PFSK-1 (cell line): ENCODE measurements around the gene ATG2B.

Experiments
- FOXP2 ChIP-seq: optimal IDR thresholded peaks from 2 replicates; pipeline ENCODE3; 2011; ENCODE audit warnings: borderline replicate concordance, control low read depth, inconsistent platforms; ENCODE audit not compliant: insufficient read depth; ENCODE audit errors: extremely low read length, extremely low read depth
- POLR2AphosphoS5 ChIP-seq: IDR thresholded peaks from 2 replicates; pipeline ENCODE4 v1.6.1; 2012; ENCODE audit warnings: low read depth, mild to moderate bottlenecking, control low read depth, low read length, moderate library complexity
- REST ChIP-seq, 2 experiments: IDR thresholded peaks; 2 replicates each; pipeline versions ENCODE4 v1.6.1 to v1.8.0; 2011 to 2012; ENCODE audit warnings: low read depth in 2 of 2, low read length in 2 of 2, control low read depth in 1 of 2, inconsistent platforms in 1 of 2, mild to moderate bottlenecking in 1 of 2, moderate library complexity in 1 of 2; ENCODE audit not compliant: insufficient read depth in 1 of 2
- SIN3A ChIP-seq: IDR thresholded peaks from 2 replicates; pipeline ENCODE4 v1.6.1; 2012; ENCODE audit warnings: mild to moderate bottlenecking, low read length, moderate library complexity, borderline replicate concordance; ENCODE audit not compliant: insufficient read depth
- TAF1 ChIP-seq: IDR thresholded peaks from 2 replicates; pipeline ENCODE4 v1.6.1; 2012; ENCODE audit warnings: low read length, control low read depth, borderline replicate concordance; ENCODE audit not compliant: insufficient read depth

ATG2B gene

GRCh38 chr14:96250485-96250884, 112.7 kb downstream of the ATG2B start:
- TF ChIP-seq REST (IDR thresholded peaks at IDR 0.05; ENCODE audit: insufficient read depth in 1 of 2, low read depth in 2 of 2, low read length in 2 of 2) (no peak), TAF1 (no peak), SIN3A (no peak), FOXP2 (no peak)

- no peak for TF ChIP-seq REST (IDR thresholded peaks at IDR 0.05; ENCODE audit: insufficient read depth in 1 of 2, low read depth in 2 of 2, low read length in 2 of 2)
- no peak for TF ChIP-seq SIN3A
- no peak for TF ChIP-seq FOXP2
- no peak for TF ChIP-seq POLR2AphosphoS5
- TF ChIP-seq TAF1: no peak
Observed at GRCh38 chr14:96249029-96249428, 114.1 kb downstream of the ATG2B start.

- no peak for TF ChIP-seq TAF1
- TF ChIP-seq REST (IDR thresholded peaks at IDR 0.05; ENCODE audit: insufficient read depth in 1 of 2, low read depth in 2 of 2, low read length in 2 of 2): no peak
- TF ChIP-seq FOXP2: no peak
- TF ChIP-seq SIN3A: no peak
- no peak for TF ChIP-seq POLR2AphosphoS5
Observed at GRCh38 chr14:96247031-96247430, 116.1 kb downstream of the ATG2B start.

- TF ChIP-seq TAF1 (no peak), POLR2AphosphoS5 (no peak), FOXP2 (no peak)
Observed at GRCh38 chr14:96246539-96246847, 116.6 kb downstream of the ATG2B start.

- no peak for TF ChIP-seq POLR2AphosphoS5
- no peak for TF ChIP-seq REST (IDR thresholded peaks at IDR 0.05; ENCODE audit: insufficient read depth in 1 of 2, low read depth in 2 of 2, low read length in 2 of 2)
- TF ChIP-seq FOXP2: no peak
- no peak for TF ChIP-seq SIN3A
- TF ChIP-seq TAF1: no peak
Observed at GRCh38 chr14:96245710-96246538, 117.2 kb downstream of the ATG2B start.
